NT2/D1 (cell line): Measurements from ENCODE around the gene CARHSP1.
"Not testable (repeated sequence)": the region's sequence is repeated elsewhere in the genome, so short reads cannot be mapped to it uniquely, and the experiment has no call there.

ENCODE experiments used
- DNase-seq: peaks from one replicate; pipeline ENCODE4 v3.0.0-alpha.2; 2011; ENCODE audit warnings: low read depth, low spot score
- H3K27me3 ChIP-seq: 2 replicates; pipeline ENCODE4 v1.6.0; 2011; ENCODE audit warnings: mild to moderate bottlenecking; ENCODE audit not compliant: insufficient read length, insufficient read depth
- H3K36me3 ChIP-seq: 2 replicates; pipeline ENCODE4 v1.6.1; 2011; ENCODE audit warnings: mild to moderate bottlenecking, low read length, mixed read lengths; ENCODE audit not compliant: insufficient read depth, insufficient read length
- H3K4me1 ChIP-seq: 2 replicates; pipeline ENCODE4 v1.5.1; 2011; ENCODE audit not compliant: insufficient read depth, insufficient read length
- H3K4me3 ChIP-seq: 2 replicates; pipeline ENCODE4 v1.5.1; 2011; ENCODE audit warnings: low read depth; ENCODE audit not compliant: insufficient read length
- H3K9ac ChIP-seq: 2 replicates; pipeline ENCODE4 v1.6.0; 2011; ENCODE audit warnings: low read depth; ENCODE audit not compliant: insufficient read length
- H3K9me3 ChIP-seq: 2 replicates; pipeline ENCODE4 v1.5.1; 2011; ENCODE audit warnings: mild to moderate bottlenecking, low read length; ENCODE audit not compliant: insufficient read depth
- SUZ12 ChIP-seq: IDR thresholded peaks from 2 replicates; pipeline ENCODE4 v1.6.1; 2011; ENCODE audit not compliant: insufficient read length, insufficient read depth; ENCODE audit errors: extremely low read depth
- YY1 ChIP-seq: IDR thresholded peaks from 2 replicates; pipeline ENCODE4 v1.6.1; 2011; ENCODE audit not compliant: insufficient read length, insufficient read depth
- ZNF274 ChIP-seq: IDR thresholded peaks from 2 replicates; pipeline ENCODE4 v1.6.1; 2011; ENCODE audit warnings: mild to moderate bottlenecking, low read depth, low read length

The CARHSP1 gene

DNA sequence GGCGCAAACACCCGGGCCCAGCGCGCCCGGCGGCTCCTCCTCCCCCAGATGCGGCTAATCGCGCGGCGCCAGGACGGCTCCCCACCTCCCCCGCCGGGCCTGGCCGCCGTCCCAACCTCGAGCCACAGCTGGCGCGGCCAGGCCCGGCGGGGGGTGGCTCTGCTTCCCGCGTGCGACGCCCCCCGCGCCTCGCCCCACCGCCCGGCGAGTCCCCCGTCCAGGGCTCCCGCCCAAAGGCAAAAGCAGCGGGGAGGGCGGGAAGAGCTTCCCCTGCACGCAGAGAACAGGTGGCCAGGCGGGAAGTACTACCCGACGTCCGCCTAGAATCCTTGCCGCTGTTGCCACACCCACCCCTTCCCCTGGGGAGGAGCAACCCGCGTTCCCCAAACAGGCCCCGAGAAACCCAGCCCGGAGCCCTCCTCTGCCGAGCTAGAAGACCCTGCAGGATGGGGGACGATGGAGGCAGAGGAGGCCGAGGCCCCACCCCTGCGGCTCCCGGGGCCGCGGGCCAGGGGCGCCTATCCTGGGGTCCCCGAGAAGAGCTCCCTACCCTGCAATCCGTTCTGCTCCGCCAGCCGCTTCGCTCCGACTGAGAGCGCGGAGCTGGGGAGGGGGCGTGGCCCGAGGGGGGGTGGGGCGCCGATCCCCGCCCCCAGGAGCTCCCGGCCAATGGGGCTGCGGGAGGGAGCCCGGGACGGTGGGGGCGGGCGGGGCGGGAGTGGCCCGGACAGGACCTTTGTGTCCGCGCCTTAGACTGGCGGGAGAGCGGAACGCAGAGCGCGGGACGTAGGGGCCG, at the start of gene CARHSP1:
Gene CARHSP1, minus strand, starts transcription at position 591 of the 796 bp plus-strand sequence. CDS start 9,678 bp downstream, outside the sequence.
- DNase-seq: peak; percentile 86
- no peak for TF ChIP-seq YY1
- no peak for TF ChIP-seq SUZ12
- TF ChIP-seq ZNF274: no peak
- Histone ChIP-seq H3K9ac (peak within 1 kb of the TSS; percentile 89), H3K4me1 (peaks cover 29% of the 10 kb centered on the region), H3K36me3 (peaks cover 7% of the 10 kb centered on the region), H3K27me3 (no peaks in the 10 kb centered on the region), H3K4me3 (peak within 1 kb of the TSS; percentile 71), H3K9me3 (no peaks in the 10 kb centered on the region)

DNA sequence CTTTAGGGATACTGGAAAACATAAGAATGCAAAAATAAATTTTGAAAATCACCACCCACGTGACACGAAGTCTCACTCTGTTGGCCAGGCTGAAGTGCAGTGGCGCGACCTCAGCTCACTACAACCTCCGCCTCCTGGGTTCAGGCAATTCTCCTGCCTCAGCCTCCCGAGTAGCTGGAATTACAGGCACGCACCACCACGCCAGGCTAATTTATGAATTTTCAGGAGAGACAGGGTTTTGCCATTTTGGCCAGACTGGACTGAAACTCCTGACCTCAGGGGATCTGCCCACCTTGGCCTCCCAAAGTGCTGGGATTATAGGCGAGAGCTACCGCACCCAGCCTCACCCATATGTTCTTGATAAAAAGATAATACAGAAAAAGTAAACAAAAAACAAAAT, 48.5 kb upstream of the CARHSP1 start:
- H3K4me1 ChIP-seq, DNase-seq, H3K4me3 ChIP-seq, H3K27me3 ChIP-seq, H3K9me3 ChIP-seq, H3K9ac ChIP-seq: not testable (repeated sequence)
- peaks cover 96% of the 10 kb centered on the region for H3K36me3 ChIP-seq

DNA sequence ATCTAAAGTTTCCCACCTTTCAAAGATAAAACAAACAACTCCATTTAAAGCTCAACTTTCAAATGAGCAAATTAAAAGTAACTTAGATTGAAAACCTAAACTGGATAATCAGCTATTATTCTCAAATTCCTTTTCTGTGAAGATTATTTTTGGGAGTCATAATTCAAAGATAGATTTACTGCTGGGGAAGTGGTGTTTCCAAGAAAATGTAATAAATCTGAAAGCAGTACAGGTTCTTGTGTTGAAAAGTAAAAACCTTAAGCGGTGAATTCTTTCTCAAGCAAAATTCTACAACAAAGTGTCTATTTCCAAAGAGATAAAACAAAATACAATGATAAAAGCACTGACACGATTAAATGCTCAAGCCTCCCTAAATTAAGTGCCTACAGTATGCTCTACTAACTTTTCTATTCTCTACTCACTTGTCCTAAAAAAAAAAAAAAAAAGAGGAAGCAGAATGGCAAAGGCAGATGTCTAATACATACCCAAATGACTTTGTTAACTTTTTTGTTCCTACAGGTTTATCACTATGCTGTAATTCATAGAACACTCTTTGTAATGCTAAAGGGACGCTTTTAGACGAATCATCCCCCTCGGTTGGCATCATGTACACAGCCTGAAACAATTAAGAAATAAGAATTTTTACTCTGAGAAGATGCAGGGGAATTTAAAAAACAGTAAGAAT, 47.9 kb upstream of the CARHSP1 start:
- Histone ChIP-seq H3K9ac (no peak overlapping the region), H3K4me1 (no peaks in the 10 kb centered on the region), H3K4me3 (no peak overlapping the region), H3K9me3 (no peaks in the 10 kb centered on the region), H3K36me3 (peaks cover 96% of the 10 kb centered on the region), H3K27me3 (no peaks in the 10 kb centered on the region)
- DNase-seq: no peak
- TF ChIP-seq YY1 (no peak), ZNF274 (no peak), SUZ12 (no peak)

DNA sequence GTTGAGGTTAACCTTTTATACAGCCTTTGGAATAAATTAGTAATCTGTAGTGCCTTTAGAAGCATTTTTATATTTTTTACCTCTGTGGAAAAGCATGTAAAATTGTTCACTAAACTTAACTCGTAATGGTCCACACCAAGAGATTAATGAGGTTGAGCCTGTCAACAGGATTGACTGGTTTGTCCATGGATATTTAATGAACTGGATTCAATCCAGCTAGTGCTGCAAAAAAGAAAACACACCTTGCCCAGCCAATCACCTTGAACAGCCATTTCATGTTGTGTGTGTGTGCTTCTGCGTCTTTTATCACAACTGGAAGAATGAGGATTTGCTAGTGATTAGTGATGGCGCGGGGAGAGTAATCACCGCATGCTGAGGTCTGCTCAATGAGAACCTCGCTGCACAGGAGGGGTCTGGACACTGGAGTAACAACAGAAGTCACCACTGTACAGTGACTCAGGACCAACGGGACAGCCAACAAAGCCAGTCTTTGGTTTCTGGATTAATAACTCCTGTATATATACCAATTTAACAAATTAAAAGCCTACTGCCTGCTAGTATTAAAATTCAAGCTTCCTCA, 47.0 kb upstream of the CARHSP1 start:
- no peak for DNase-seq
- Histone ChIP-seq H3K9ac (no peak overlapping the region), H3K9me3 (no peaks in the 10 kb centered on the region), H3K27me3 (no peaks in the 10 kb centered on the region), H3K4me1 (no peaks in the 10 kb centered on the region), H3K36me3 (peaks cover 97% of the 10 kb centered on the region), H3K4me3 (no peak overlapping the region)
- TF ChIP-seq ZNF274 (no peak), SUZ12 (no peak), YY1 (no peak)

DNA sequence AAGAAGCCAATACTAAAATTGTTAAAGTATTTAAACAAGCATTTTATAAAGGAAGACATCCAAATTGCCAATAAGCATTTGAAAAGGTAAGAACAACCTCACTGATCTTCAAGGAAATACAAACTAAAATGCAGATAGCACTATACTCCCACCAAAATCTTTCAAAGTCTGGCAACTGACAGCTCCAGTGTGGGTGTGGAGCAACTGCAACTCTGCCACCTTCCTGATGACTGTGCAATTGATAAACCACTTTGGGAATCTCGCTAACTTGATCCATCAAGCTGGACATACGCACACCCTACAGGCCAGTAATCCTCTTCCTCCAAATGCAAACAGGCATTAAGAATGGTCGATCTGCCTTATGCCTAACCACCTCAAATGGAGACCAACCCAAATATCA, 45.3 kb upstream of the CARHSP1 start:
- no peaks in the 10 kb centered on the region for H3K9me3 ChIP-seq
- H3K36me3 ChIP-seq: peaks cover 96% of the 10 kb centered on the region
- H3K4me3 ChIP-seq: no peak overlapping the region
- TF ChIP-seq SUZ12 (no peak), ZNF274 (no peak)
- no peaks in the 10 kb centered on the region for H3K27me3 ChIP-seq
- H3K9ac ChIP-seq: no peak overlapping the region
- DNase-seq: no peak
- no peaks in the 10 kb centered on the region for H3K4me1 ChIP-seq

DNA sequence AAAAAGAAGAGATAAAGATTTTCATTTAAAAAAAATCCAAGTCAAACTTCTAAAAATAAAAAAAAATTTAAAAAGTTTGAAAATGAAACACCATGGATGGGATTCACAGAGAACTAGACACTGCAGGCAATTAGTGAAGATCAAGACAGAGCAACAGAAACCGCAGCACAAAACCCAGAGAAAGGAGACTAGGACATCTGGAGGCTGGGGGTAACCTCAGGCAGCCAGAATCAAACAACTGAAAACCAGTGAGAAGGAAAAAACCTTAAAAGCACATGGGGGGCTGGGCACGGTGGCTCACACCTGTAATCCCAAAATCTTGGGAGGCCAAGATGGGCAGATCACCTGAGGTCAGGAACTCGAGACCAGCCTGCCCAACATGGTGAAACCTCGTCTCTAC, 44.0 kb upstream of the CARHSP1 start:
- no peak for TF ChIP-seq YY1
- no peak for TF ChIP-seq SUZ12
- no peak for TF ChIP-seq ZNF274
- DNase-seq: no peak
- Histone ChIP-seq H3K9ac (no peak overlapping the region), H3K36me3 (peaks cover 97% of the 10 kb centered on the region), H3K4me3 (no peak overlapping the region), H3K27me3 (no peaks in the 10 kb centered on the region), H3K9me3 (no peaks in the 10 kb centered on the region), H3K4me1 (peaks cover 3% of the 10 kb centered on the region)

DNA sequence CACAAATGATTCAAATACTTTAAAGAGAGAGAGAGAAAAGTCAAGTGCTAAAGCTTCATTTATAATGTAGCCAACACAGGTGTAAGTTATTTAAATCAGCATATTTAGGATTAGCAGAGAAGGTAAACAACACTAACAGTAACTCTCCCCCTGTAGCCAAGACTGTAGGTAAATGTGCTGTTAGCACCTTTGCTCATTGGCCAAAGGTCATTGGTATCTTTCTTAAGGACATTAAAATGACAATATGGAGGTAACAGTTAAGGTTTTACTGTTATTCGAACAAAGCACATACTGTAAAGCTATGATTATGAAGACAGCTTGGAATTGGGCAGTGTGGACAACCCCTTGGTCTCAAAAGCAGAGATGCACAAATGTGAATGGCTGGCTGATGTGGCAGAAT, 42.0 kb upstream of the CARHSP1 start:
- no peak overlapping the region for H3K9ac ChIP-seq
- no peak for DNase-seq
- H3K36me3 ChIP-seq: peaks cover 97% of the 10 kb centered on the region
- H3K27me3 ChIP-seq: no peaks in the 10 kb centered on the region
- no peak for TF ChIP-seq SUZ12
- no peak for TF ChIP-seq YY1
- no peak for TF ChIP-seq ZNF274
- H3K9me3 ChIP-seq: no peaks in the 10 kb centered on the region
- H3K4me3 ChIP-seq: no peak overlapping the region
- peaks cover 3% of the 10 kb centered on the region for H3K4me1 ChIP-seq
